IPS DF 19.7 (cell line): Measurements from ENCODE around the gene YY1.
"Not testable (repeated sequence)": the region's sequence is repeated elsewhere in the genome, so short reads cannot be mapped to it uniquely, and the experiment has no call there.

Source experiments
- DNase-seq: peaks from one replicate; pipeline ENCODE4 v3.0.0-alpha.2; 2013; ENCODE audit warnings: low read depth, low spot score

YY1 gene

DNA sequence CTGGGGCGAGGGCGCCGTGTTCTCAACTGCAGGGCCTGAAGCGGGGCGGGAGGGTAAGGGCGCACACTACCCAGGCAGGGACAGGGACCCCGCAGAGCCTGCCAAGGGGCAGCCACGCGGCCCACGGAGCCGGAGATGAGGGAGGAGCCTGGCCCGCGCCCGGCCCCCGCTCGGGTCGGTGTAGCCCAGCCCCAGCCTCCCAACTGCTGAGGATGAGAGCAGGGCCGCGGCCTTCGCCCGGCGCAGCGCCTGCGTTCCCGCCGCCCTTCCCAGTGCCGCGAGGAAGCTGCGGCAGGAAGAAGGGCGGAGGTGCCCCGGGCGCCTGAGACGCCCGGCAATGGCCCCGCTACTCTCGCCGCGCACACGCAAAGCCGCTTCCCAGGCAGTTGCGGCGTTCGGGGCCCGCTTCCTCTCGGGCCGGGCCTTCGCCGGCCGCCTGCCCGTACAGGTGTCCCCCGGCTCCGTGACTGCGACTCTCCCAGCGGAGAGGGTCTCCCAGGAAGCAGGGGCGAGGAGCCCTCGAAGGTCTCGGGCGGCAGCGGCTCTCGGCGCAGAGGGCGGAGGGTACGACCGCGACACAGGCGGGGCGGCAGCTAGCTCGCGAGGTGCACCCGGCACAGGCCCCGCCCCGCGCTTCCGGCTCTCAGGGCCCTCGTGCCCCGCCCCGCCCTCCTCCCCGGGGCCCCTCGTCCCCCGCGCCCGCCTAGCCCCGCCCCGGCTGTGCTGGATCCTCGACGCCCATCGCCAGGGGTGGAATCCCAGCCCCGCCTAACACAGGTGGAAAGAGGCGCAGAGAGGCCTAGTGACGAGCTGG lies 24.8 kb upstream of the YY1 start:
- DNase-seq, result peak; percentile 56

DNA sequence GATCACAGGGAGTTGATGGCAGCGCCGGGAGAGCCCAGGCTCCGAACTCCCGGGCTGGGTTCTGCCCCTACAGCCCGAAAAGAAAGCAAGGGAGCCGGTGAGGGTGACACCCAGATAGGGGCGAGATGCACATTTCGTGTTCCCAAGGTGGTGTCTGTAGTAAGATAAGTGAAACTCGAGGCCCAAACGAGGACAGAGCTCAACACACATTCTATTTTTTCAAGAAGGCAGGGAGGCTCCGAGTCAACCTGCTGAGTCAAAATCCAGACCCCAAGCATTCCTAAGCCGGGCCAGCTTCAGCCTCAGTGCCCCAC lies 24.2 kb upstream of the YY1 start:
- no peak for DNase-seq

DNA sequence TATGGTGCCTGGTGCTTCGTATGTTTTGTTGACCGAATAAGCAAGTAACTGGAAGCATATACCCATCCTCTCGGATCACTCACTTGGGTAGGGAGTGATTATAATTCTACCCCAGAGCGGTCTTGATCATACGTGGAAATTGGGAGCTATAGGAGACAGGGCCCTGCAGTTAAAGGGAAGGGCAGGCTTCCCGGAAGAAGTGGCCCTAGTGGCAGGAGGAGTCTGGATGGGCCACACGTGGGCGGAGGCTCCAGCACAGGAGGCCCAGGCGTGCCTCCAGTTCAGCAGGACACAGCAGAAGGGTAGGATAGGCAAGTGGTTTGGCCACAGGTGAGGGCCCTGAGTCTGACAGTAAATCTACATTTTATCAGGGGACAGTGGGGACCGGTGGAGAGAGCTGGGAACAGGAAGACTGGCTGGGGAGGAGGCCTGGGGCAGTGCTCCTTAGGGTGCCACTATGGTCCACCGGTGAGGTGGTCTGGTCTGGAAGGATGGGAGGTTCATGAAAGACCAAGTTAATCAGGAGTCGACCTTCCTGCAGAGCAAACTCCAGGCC lies 23.5 kb upstream of the YY1 start:
- DNase-seq, result no peak

DNA sequence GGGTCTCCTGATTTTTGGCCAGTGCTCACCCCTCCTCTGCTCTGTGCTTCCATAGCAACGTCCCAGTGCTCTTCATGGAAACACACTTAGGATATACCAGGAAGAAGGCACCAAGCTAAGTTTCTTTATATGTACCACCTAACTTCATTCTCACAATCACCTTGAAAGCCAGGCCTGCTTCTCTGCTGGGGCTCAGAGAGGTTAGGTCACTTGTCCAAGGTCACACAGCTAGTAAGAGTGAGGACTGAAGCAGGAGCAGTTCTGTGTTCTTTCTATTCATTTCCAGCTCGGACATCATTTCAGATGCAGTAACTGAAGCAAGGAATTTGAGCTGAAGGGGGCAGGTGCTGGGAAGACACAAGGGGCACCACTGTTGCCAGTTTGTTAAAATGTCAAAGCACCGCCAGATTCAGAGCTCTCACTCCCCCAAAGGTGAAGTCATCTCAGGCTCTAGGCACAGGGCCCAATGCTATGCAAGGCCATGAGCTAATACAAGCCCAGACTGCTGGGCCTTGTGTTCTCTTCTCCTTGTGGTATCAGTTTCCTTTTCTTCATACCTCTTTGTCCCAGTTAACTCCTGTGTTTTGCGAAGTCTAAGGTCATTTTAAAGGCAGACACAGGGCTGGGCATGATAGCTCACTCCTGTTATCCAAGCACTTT lies 19.7 kb upstream of the YY1 start:
- DNase-seq, result no peak

DNA sequence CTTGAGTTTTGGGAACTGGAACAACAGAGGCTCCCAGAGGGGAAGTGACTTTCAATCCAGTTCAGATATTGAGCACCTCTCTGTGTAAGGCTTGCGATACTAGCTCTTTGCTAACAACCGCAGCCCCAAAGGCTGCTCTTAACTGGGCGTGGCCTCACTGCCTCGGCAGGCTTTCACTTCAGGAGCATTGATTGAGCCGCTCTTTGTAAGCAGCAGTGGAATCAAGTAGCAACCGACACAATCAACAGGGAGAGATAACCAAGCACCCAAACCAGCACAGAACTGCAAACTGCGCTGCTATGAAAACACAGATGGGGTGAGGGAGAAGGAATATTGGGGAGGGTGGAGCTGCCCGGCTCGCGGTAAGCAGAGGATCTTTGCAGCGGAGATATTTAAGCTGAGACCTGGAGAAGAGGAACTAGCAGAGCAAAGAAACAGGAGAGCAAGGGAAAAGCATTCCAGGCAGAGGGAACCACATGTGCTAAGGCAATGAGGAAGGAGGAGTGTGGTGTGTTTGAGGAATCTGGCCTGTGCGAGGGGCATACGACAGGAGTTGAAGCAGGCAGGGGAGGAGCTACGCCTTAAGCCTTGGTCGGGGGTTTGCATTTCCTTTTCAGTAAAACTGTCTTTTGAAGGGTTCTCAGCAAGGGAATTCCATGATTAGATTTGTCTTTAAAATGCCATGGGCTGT lies 17.3 kb upstream of the YY1 start:
- DNase-seq, result no peak

DNA sequence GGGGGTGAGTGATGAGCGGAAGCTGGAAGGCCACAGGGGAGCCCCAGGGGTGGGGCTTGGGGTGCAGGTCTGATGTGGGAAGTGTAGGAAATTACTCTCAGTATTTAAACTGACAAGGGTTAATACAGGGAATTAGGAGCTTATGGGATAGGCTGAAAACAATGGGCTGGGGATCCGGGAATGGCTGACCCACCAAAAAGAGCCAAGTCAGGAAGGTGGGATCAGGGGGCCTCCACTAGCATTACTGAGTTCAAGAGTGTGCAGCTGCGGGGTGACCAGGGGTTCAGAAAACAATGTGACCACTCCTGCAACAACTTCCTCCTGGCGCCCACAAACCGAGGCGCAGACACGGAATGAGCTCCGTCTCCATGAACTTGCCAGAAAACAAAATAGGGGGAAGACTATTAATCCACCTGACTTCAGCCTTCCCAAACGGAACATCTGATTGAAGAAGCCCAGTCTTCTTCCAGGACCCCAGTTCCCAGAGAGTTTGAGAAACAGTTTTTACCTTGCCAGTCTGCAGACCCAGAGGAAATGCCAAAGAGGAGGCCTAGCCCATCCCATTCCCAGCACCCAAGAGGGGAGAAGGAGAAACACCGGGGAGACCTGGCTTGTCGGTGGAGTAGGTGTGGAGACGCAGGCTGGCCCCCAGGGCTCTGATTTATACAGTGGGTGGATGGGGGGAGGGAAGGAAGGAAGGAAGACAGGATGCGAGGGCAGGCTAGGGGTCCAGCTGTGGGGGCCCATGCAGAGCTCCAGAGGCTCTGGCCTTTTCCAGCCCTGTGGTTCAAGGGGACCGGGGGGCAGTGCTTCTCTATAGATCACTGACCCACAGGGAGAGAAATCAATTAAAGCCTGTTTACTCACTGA lies 16.5 kb upstream of the YY1 start:
- DNase-seq, result no peak

DNA sequence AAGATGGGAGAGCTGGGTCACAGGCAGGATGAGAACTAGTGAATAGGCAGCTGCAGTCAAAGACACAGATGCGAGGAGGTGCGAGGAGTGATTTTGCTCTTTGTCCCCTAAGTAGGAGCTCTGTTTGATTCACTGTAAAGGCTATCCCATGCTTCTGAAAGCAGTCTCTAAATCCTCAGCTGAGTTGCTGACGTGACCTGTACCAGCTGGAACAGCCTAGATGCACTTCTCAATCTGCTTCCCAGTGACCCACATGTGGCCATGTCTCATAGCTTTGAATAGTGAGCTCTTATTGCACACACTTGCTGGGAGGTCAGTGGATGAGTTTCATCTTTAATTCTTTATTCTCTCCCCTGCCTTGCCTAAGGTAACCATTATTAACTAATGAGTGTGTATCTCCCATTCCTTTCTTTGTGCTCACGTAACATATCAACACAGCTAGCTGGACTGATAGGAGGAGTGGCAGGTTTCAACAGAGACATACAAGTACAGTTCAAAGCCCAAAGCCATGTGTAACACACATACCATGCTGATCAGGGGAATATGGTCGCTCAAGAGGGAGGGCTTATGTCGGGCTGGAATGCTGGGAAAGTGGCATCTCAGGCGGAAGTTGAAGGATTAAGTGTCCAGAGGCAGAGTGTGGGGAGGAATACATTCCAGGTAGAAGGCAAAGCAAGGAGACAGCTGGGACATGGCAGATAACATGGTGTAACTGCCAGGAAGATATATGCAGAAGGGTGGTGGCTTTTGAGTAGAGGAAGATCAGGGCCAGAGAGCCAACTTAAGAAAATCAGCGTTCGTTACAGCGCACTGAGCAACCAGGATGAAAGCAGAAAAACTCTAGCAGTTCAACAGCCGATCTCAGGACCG lies 15.4 kb upstream of the YY1 start:
- DNase-seq, result no peak

DNA sequence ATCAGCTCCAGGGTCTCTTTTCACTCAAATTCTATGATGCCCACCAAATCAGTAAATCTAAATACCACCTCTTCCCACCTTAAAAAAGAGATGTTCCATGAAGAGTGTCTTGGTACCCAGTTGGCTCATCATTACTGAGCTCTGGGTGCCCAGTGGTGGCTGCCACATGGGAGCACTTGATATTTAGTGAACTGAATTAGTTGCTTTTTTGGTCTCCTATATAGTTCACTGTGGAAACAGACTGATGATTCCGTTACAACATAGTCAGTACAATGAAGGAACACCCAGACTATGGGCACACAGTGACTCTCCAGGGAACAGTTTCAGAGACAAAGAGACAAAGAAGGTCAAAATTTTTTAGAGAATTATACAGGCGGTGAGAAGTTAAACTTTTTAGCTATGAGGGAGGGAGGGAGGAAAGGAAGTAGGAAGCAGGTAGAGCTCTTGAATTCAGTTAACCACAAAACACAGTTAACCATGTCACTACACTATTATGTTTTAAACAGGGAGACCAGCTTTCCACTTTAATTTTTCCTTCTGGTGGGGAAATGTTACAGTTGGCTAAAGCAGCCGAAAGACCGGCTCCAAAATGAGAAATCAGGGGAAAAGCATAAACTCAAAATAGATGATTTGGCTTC lies 14.6 kb upstream of the YY1 start:
- DNase-seq, result no peak

DNA sequence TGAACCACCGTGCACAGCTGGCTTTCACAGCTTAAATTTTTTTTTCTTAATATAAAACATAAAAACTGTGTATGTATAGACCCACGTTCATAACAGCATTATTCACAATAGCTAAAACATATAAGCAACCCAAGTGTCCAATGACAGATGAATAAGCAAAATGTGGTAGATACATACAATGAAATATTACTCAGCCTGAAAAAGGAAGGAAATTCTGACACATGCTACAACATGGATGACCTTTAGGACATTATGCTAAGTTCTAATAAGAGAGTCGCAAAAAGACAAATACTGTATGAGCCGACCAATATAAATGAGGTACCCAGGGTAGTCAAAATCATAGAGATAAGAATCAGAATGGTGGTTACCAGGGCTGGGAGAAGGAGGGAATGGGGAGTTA lies 13.8 kb upstream of the YY1 start:
- no peak for DNase-seq

DNA sequence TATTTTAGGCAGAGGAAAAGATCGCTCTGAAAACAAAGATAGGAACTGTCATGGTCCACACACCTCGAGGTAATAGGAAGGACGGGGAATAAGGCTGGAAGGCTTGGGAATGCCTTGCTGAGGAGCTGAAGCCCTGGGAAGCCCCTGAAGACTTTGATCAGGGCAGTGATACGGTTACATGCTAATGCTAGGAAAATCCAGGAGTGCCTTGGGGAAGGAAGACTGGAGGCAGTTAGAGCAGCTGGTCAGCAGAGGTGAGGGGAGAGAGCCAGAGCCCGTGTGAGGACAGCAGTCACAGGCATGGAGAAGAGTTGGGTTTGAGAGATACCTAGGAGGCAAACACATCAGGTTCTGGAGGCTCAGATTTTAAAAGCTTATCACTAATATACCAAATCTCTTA lies 8.6 kb upstream of the YY1 start:
- no peak for DNase-seq

DNA sequence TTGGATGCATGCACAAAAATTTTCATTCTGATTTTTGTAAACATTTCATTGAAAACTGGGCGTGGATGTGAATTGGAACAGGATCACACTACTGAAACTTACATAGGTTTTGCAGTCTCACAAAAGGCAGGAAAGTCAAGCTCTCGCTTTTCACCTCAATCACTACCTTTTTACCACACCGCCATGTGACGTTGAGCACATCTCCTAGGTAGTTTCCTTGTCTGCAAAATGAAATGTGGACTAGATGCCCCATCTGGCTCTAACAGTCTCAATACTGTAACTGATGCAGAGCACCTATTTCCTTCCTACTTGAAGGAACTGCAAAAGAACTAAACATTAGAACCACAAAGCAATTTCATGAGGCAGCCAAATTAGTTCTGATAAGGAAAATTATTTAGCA lies 4.4 kb upstream of the YY1 start:
- DNase-seq, result no peak

DNA sequence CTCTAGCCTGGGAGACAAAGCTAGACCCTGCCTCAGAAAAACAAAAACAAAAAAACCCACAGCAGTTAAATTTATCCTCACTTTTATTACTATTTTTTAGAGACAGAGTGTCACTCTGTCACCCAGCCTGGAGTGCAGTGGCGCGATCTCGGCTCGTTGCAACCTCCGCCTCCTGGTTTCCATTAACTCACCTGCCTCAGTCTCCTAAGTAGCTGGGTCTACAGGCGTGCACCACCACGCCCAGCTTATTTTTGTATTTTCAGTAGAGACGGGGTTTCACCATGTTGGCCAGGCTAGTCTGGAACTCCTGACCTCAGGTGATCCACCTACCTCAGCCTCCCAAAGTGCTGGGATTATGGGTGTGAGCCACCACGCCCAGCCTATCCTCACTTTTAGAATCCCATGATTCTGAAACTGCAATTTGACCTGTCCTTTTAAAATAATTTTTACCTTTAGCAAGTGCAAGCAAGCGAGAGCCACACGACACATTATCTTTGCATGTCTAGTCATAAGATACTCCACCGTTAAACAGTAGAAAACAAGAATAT lies 2.6 kb upstream of the YY1 start:
- not testable (repeated sequence) for DNase-seq

DNA sequence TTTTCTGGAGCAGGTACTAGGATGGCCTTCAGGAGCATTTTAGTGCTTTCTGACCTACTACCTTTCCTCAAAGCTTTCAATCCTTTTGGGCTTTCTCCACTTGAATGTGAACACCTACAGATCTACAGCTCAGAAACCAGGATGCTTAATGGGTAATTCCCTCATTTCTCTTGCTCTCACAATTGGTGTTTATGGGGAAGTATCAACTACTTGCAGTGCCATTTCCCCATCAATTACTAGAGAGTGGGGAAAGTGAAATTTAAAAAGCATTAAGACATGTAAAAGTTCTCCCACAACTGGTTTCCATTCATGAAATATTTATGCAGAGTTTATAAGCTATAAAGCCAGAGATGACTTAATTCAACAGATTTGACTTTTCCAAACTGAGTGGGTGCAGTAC lies 2.1 kb upstream of the YY1 start:
- no peak for DNase-seq

DNA sequence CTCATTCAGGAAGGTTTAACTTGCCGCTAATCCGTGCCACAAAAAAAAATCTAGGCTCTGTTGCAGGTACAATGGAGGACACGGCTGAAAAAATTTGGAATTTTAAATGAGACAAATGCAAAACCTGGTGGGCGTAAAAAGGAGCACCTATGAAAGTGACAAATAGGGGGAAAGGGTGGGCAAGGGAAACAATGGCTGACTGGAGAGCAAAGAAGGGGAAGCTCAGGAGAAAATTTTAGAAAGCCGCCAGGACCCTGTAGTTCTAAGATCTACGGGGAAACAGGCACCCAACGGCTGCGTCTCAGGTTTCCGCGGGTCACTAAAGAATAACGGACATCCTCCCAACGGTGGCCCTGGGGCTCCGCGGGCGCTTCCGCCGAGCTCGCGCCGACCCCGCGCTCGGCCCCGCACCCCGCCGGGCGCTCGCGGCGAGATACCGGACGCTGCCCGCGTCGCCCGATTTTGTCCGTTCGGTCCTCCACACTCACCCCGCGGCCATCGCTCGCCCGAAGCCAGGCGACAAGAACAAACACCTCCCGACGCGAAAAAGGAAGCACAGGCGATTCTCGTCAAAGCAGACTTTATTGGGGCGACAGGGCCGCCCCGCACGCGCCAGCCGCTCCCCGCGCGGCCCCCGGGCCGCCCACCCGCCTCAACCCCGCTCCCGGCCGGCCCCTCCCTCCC lies 1.1 kb upstream of the YY1 start:
- no peak for DNase-seq

DNA sequence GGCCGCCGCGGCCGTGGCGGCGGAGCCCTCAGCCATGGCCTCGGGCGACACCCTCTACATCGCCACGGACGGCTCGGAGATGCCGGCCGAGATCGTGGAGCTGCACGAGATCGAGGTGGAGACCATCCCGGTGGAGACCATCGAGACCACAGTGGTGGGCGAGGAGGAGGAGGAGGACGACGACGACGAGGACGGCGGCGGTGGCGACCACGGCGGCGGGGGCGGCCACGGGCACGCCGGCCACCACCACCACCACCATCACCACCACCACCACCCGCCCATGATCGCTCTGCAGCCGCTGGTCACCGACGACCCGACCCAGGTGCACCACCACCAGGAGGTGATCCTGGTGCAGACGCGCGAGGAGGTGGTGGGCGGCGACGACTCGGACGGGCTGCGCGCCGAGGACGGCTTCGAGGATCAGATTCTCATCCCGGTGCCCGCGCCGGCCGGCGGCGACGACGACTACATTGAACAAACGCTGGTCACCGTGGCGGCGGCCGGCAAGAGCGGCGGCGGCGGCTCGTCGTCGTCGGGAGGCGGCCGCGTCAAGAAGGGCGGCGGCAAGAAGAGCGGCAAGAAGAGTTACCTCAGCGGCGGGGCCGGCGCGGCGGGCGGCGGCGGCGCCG lies 381 bp downstream of the YY1 start:
- no peak for DNase-seq

DNA sequence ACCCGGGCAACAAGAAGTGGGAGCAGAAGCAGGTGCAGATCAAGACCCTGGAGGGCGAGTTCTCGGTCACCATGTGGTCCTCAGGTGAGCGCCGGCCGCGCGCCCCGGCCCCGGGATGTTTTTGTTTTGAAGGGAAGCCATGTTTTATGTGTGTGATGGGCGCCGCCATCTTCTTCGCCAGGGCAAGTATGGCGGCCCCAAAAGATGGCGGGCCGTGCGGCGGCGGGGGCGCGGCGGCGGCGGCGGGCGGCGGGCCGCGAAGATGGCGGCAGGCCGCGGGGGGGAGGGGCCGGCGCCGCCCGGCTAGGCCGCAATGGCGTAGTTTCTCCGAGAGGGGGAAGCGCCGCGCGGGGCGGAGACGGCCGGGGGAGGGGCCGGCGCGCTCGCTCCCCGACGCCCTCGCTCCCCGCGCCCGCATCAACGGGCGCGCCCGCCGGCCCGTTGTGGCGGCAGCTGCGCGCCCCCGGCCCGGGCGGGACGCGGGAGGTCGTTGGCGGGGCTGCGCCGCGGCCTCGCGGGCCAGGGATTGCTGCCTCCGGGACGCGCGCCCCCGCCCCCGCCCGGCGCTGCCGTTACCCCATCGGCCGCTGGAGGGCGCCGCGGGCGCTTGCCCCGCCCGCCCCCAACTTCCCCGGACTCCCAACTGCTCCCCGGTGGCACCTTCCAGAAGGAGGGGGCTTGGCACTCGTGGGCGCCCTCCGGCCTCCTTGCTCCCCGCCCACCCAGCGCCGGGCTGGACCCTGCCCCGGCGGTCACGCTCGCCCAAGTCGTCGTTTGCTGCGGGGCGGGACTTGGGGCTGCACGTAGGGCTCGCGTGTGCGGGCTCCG lies 1.1 kb downstream of the YY1 start:
- DNase-seq, result no peak

DNA sequence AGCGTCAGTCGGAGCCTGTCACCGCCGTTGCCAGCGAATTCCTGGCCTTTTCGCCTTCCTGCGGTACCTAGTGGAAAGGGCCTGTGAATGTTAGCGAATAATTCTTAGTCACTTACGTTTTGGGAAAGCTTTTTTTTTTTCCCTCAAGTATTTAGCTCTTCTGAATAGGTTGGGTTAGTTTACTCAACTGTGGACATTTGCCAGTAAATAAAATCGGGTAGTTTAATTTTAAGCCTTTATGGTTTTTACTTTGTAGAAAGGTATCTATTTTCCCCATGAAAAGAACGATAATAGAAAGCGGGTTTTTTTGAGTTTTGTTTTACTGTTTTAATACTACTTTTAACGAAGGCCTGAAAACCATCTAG lies 1.7 kb downstream of the YY1 start:
- no peak for DNase-seq

DNA sequence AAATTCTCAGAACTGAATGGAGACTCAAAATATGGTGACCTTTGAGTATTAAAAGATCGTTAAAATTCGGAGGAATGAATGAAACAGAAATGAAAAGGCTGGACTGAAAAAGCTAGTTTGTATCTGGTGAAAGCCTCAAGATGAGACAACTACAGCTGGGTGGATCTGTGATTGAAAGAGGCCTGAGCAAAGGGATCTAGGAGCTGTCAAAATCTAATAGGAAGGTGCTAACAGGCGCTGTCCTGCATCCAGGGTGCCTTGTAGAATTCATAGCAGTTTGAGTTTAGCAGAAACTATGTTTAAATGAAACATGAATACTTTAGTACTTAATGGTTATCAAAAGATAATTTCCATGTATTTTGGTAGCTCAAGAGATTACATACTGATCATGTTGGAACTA lies 2.3 kb downstream of the YY1 start:
- no peak for DNase-seq
